Activated CD8-positive, alpha-beta T cell treated with anti-CD3 and anti-CD28 coated beads for 36 hours (primary cell): Measurements from ENCODE around the gene A2M. TPM values are rescaled to one million over a fixed set of nuclear protein-coding genes. Genes with fewer than 3 reads are reported as not detected.

Source experiments
- ATAC-seq: fragments of 200-7000 bp; cut with Tn5 transposase; one replicate; pipeline ENCODE4 v1.10.0; 2021; ENCODE audit warnings: mild to moderate bottlenecking, moderate library complexity
- CTCF ChIA-PET: fragments of 350-600 bp; sonication (Branson Sonifier 250); formaldehyde crosslinking; loops from one replicate; lab custom pipeline; 2021; ENCODE audit warnings: antibody characterized with exemption; lab: Charles Lee
- POLR2A ChIA-PET: fragments of 350-600 bp; sonication (Branson Sonifier 250); formaldehyde crosslinking; loops from one replicate; lab custom pipeline; 2021; ENCODE audit warnings: antibody characterized with exemption; lab: Charles Lee
- DNase-seq: peaks from one replicate; pipeline ENCODE4 v3.0.0-alpha.2; 2020
- H3K27ac Mint-ChIP-seq: one replicate; pipeline ENCODE4 v1.8.0; 2021; ENCODE audit warnings: mild to moderate bottlenecking, mixed read lengths
- H3K27me3 Mint-ChIP-seq: one replicate; pipeline ENCODE4 v1.8.0; 2021; ENCODE audit warnings: mixed read lengths
- H3K36me3 Mint-ChIP-seq: one replicate; pipeline ENCODE4 v1.8.0; 2021; ENCODE audit warnings: low read depth, mixed read lengths
- H3K4me1 Mint-ChIP-seq: one replicate; pipeline ENCODE4 v1.8.0; 2021; ENCODE audit warnings: low read depth, mixed read lengths
- H3K4me3 Mint-ChIP-seq: one replicate; pipeline ENCODE4 v1.8.0; 2021; ENCODE audit warnings: mild to moderate bottlenecking, moderate library complexity, mixed read lengths
- H3K9me3 Mint-ChIP-seq: one replicate; pipeline ENCODE4 v1.8.0; 2021; ENCODE audit warnings: mixed read lengths
- intact Hi-C: fragments of 100-400 bp; cut with micrococcal nuclease; formaldehyde crosslinking; loops from one replicate; pipeline ENCODE4 v1.10.0; 2022
- total RNA-seq, 2 experiments: library from RNA; stranded (reverse); gene quantifications; one replicate each; pipeline ENCODE4 v1.2.3, GENCODE V29; 2021
- TF ChIP-seq, protein P1 (sequence below): fragments of 200-600 bp; IDR thresholded peaks from one replicate; pipeline ENCODE4 v1.8.0; 2022; ENCODE audit warnings: antibody characterized with exemption, mild to moderate bottlenecking

Gene A2M
- total RNA-seq, 2 experiments from 2014 or later, result not detected

DNA sequence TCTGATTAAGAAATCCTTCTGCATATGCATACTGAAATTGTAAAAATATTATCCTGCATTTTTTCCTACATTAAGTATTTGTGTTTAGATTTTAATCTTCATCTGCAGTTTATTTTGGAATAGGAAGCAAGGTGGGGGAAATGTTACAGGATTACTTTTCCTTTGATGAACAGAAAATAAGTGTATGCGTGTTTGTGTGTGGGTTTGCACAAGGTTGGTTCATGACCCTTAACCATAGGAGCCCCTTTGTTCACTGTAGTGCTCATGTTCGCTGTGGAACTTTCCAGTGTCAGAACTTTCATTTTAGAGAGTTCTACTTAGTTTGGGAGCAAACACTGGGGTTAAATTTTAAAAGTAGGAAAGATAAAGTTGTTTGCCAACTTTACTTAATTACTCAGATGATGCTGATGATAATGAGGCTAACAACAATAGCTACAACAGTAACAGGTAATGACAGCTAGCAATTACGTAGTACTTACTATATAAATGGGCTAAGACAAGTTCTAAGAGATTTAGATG, 6.4 kb upstream of the A2M start:
- Mint-ChIP-seq H3K27me3 (peaks cover 1% of the 10 kb centered on the region), H3K9me3 (no peaks in the 10 kb centered on the region), H3K36me3 (no peaks in the 10 kb centered on the region), H3K4me1 (peaks cover 5% of the 10 kb centered on the region), H3K4me3 (no peak overlapping the region), H3K27ac (no peak overlapping the region)
- TF ChIP-seq, protein P1, sequence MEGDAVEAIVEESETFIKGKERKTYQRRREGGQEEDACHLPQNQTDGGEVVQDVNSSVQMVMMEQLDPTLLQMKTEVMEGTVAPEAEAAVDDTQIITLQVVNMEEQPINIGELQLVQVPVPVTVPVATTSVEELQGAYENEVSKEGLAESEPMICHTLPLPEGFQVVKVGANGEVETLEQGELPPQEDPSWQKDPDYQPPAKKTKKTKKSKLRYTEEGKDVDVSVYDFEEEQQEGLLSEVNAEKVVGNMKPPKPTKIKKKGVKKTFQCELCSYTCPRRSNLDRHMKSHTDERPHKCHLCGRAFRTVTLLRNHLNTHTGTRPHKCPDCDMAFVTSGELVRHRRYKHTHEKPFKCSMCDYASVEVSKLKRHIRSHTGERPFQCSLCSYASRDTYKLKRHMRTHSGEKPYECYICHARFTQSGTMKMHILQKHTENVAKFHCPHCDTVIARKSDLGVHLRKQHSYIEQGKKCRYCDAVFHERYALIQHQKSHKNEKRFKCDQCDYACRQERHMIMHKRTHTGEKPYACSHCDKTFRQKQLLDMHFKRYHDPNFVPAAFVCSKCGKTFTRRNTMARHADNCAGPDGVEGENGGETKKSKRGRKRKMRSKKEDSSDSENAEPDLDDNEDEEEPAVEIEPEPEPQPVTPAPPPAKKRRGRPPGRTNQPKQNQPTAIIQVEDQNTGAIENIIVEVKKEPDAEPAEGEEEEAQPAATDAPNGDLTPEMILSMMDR, result no peak
- POLR2A ChIA-PET, result no interaction called here
- CTCF ChIA-PET, result no interaction called here
- ATAC-seq (no peak), DNase-seq (no peak)
- intact Hi-C loops, result no loop called here

GRCh38 chr12:9120487-9121184, 4.9 kb upstream of the A2M start:
- ChIA-PET CTCF (interaction anchor here (1.2 kb wide), 1 partner anchor 15 kb away, joined by 3 read pairs; no protein-coding TSS in a partner anchor), POLR2A (no interaction called here)
- H3K4me1 Mint-ChIP-seq, result peaks cover 19% of the 10 kb centered on the region
- H3K27me3 Mint-ChIP-seq, result peaks cover 1% of the 10 kb centered on the region
- intact Hi-C loops, result no loop called here
- no peaks in the 10 kb centered on the region for H3K36me3 Mint-ChIP-seq
- H3K27ac Mint-ChIP-seq, result no peak overlapping the region
- TF ChIP-seq, protein P1, result no peak
- H3K4me3 Mint-ChIP-seq, result no peak overlapping the region
- no peak for ATAC-seq
- DNase-seq, result no peak
- no peaks in the 10 kb centered on the region for H3K9me3 Mint-ChIP-seq

DNA sequence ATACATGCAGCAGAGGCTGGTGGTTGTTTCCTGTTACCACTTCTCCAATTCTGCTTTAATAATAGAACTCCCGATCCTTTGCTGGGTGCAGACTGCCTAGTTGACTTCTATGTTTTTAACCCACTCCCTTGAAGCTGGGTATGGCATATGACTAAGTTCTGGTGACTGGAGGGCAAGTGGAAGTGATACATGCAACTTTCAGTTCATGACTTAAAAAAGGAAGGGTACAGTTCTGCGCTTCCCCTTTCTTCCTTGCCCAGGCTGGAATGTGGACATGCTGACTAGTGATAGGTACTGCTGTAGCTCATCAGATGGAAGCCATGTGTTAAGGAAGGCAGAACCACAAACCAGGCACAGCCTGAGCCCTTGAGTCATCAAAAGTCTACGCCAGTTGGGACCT, 2.4 kb upstream of the A2M start:
- ATAC-seq (peak; percentile 74), DNase-seq (no peak)
- intact Hi-C loops, result no loop called here
- no peak overlapping the region for H3K27ac Mint-ChIP-seq
- ChIA-PET POLR2A (interaction anchor here (0.6 kb wide), 1 partner anchor 467 kb away, joined by 4 read pairs; no protein-coding TSS in a partner anchor), CTCF (interaction anchor here (1.3 to 2.0 kb wide), 2 partner anchors 8 to 54 kb away, joined by 3 to 6 read pairs; no protein-coding TSS in a partner anchor)
- H3K4me1 Mint-ChIP-seq, result peaks cover 22% of the 10 kb centered on the region
- H3K9me3 Mint-ChIP-seq, result no peaks in the 10 kb centered on the region
- no peak overlapping the region for H3K4me3 Mint-ChIP-seq
- peaks cover under 1% of the 10 kb centered on the region for H3K36me3 Mint-ChIP-seq
- H3K27me3 Mint-ChIP-seq, result peaks cover 1% of the 10 kb centered on the region
- TF ChIP-seq, protein P1, result no peak

GRCh38 chr12:9114946-9115345, 773 bp downstream of the A2M start:
- ChIA-PET POLR2A (interaction anchor here (0.6 kb wide), 1 partner anchor 18 kb away, joined by 3 read pairs; no protein-coding TSS in a partner anchor), CTCF (interaction anchor here (1.2 to 1.8 kb wide), 3 partner anchors 11 to 65 kb away, joined by 4 to 5 read pairs (median 5); no protein-coding TSS in a partner anchor)
- DNase-seq (no peak), ATAC-seq (no peak)
- H3K4me3 Mint-ChIP-seq, result no peak overlapping the region
- peaks cover 3% of the 10 kb centered on the region for H3K36me3 Mint-ChIP-seq
- TF ChIP-seq, protein P1, result no peak
- intact Hi-C loops, result no loop called here
- no peaks in the 10 kb centered on the region for H3K9me3 Mint-ChIP-seq
- peaks cover 22% of the 10 kb centered on the region for H3K4me1 Mint-ChIP-seq
- H3K27ac Mint-ChIP-seq, result no peak overlapping the region
- H3K27me3 Mint-ChIP-seq, result peaks cover 1% of the 10 kb centered on the region

GRCh38 chr12:9113987-9114309, 1.8 kb downstream of the A2M start:
- peaks cover 3% of the 10 kb centered on the region for H3K36me3 Mint-ChIP-seq
- no peak overlapping the region for H3K27ac Mint-ChIP-seq
- no peak for ATAC-seq
- no peaks in the 10 kb centered on the region for H3K9me3 Mint-ChIP-seq
- H3K4me1 Mint-ChIP-seq, result peaks cover 22% of the 10 kb centered on the region
- intact Hi-C loops, result no loop called here
- H3K4me3 Mint-ChIP-seq, result no peak overlapping the region
- ChIA-PET POLR2A (no interaction called here), CTCF (interaction anchor here (1.8 kb wide), 1 partner anchor 50 kb away, joined by 5 read pairs; no protein-coding TSS in a partner anchor)
- H3K27me3 Mint-ChIP-seq, result peaks cover 1% of the 10 kb centered on the region
- no peak for DNase-seq
- TF ChIP-seq, protein P1, result no peak
